Omental fat pad (tissue), 4 donors: ENCODE results near the gene SYNGR3. TPM values are rescaled to one million over a fixed set of nuclear protein-coding genes. Genes with fewer than 3 reads are reported as not detected.

Experiments
- ATAC-seq: fragments of 150-250 bp; one replicate; pipeline ENCODE4 v1.9.1; 2016; ENCODE audit warnings: mild to moderate bottlenecking, moderate library complexity; ENCODE audit not compliant: low FRiP score
- DNase-seq: peaks from one replicate; pipeline ENCODE4 v3.0.0-alpha.2; 2019; ENCODE audit warnings: low spot score
- total RNA-seq, 4 donors: library from RNA; depleted of rRNA; stranded (reverse); fragments of >200 nt; gene quantifications; one replicate each; pipeline ENCODE4 v1.1.0, GENCODE V29; 2016
- TF ChIP-seq, protein P1 (sequence below), 3 donors: fragments of 450-650 bp; IDR thresholded peaks; one replicate each; pipeline ENCODE4 v1.5.1; 2016 to 2017; ENCODE audit warnings: antibody characterized with exemption in 3 of 3, mild to moderate bottlenecking in 3 of 3, moderate library complexity in 2 of 3

The SYNGR3 gene
- total RNA-seq, 4 donors from 2014 or later = 0.28 to 1.6 TPM; not detected in 2

DNA sequence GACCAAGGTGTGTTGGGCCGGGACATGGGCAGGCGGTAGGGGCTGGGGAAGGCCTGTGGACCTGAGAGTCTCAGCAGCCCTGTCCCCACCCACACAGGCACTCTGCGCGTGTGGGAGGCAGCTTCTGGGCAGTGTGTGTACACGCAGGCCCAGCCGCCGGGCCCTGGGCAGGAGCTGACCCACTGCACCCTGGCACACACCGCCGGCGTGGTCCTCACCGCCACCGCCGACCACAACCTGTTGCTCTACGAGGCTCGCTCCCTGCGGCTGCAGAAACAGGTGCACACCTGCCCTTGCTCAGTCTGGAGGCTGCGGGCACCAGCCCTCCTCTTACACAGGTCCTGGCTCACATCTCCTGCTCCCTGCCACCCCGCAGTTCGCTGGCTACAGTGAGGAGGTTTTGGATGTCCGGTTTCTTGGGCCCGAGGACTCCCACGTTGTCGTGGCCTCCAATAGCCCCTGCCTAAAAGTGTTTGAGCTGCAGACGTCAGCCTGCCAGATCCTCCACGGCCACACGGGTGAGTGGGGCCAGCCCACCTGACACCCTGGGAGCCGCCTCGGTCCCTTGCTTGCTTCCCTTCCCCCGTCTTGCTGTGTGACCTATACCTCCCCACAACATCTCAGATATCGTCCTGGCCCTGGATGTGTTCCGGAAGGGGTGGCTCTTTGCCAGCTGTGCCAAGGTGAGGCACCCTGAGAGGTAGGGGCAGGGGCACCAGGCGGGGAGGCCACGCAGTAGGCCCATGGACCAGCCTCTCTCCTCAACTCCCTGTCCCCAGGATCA is 14.1 kb upstream of the SYNGR3 start:
- ATAC-seq (no peak), DNase-seq (no peak)
- TF ChIP-seq, protein P1, sequence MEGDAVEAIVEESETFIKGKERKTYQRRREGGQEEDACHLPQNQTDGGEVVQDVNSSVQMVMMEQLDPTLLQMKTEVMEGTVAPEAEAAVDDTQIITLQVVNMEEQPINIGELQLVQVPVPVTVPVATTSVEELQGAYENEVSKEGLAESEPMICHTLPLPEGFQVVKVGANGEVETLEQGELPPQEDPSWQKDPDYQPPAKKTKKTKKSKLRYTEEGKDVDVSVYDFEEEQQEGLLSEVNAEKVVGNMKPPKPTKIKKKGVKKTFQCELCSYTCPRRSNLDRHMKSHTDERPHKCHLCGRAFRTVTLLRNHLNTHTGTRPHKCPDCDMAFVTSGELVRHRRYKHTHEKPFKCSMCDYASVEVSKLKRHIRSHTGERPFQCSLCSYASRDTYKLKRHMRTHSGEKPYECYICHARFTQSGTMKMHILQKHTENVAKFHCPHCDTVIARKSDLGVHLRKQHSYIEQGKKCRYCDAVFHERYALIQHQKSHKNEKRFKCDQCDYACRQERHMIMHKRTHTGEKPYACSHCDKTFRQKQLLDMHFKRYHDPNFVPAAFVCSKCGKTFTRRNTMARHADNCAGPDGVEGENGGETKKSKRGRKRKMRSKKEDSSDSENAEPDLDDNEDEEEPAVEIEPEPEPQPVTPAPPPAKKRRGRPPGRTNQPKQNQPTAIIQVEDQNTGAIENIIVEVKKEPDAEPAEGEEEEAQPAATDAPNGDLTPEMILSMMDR (IDR thresholded peaks at IDR 0.05) = no peak

DNA sequence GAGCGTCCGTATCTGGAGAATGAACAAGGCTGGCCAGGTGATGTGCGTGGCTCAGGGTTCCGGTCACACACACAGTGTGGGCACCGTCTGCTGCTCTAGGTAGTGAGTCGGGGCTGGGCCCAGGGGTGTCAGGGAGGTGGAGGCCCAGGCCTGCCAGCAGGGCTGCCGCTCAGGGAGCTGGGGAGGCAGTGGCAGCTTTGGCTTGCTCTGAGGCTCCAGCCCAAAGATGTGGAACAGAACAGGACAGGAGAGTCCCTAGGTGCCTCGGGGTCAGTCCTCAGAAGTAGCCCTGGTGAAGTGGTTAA is 13.6 kb upstream of the SYNGR3 start:
- TF ChIP-seq, protein P1 (IDR thresholded peaks at IDR 0.05) = no peak
- no peak for ATAC-seq
- no peak for DNase-seq

DNA sequence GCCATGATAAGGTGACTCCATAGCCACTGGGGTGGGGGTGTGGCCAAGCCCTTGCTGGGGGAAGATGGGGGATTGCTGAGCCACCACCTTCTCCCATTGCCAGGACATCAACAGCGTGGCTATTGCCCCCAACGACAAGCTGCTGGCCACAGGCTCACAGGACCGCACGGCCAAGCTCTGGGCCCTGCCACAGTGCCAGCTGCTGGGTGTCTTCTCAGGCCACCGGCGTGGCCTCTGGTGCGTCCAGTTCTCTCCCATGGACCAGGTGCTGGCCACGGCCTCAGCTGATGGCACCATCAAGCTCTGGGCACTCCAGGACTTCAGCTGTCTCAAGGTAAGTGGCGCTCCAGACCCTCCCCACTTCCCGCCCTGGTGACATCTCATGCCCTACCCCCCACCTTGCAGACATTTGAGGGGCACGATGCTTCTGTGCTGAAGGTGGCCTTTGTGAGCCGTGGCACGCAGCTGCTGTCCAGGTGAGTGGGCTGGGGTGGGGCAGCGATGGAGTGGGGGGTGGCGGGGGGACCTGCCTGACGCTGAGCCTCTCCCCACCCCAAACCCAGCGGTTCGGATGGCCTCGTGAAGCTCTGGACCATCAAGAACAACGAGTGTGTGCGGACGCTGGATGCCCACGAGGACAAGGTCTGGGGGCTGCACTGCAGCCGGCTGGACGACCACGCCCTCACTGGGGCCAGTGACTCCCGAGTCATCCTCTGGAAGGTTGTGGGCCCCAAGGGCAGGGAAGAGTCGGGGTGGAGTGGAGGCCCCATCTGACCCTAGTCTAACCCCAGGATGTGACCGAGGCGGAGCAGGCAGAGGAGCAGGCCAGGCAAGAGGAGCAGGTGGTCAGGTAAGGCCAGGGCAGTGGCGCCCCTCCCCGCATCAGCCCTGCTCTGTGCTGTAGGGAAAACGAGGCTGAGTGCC is 12.6 kb upstream of the SYNGR3 start:
- TF ChIP-seq, protein P1 (IDR thresholded peaks at IDR 0.05) = no peak
- no peak for DNase-seq
- no peak for ATAC-seq

DNA sequence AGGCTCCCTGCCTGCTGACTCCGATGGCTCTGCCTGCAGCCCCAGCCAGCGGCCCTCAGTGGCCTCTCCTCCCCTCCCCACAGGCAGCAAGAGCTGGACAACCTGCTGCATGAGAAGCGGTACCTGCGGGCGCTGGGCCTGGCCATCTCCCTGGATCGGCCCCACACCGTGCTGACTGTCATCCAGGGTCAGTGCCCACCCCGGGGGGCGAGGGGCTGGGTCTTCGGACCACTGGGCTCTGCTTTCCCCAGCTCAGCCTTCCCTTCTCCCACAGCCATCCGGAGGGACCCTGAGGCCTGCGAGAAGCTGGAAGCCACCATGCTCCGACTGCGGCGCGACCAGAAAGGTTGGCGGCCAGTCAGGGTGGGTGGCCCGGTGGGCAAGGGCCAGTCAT is 11.9 kb upstream of the SYNGR3 start:
- TF ChIP-seq, protein P1 (IDR thresholded peaks at IDR 0.05) = no peak
- DNase-seq (no peak), ATAC-seq (no peak)

DNA sequence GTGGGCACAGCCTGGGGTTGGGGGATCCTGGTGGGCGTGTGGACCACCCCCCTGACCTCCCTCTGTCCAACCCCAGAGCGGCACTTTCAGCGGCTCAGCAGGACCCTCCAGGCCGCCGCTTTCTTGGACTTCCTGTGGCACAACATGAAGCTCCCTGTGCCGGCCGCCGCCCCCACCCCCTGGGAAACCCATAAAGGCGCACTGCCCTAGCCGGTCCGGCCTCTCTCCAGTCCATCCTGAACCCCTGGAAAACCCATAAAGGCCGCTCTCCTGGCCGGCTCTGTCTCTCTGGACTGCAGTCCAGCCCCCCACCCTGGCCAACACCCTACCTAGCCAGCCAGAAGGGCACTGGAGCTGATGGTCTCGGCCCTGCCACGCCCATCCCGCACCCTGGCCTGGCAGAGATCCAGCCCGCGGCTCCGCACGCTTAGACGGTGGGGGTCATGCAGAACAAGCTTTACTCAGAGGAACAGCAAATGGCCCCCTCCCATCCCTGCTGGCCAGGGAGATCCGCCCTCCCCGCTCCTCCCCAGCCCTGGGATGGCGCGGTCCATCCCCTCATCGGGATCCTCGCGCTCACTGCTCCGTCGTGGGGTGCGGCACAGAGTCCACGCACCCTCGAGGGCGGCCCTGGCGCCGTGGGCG is 11.2 kb upstream of the SYNGR3 start:
- DNase-seq (no peak), ATAC-seq (no peak)
- TF ChIP-seq, protein P1 (IDR thresholded peaks at IDR 0.05) = no peak

DNA sequence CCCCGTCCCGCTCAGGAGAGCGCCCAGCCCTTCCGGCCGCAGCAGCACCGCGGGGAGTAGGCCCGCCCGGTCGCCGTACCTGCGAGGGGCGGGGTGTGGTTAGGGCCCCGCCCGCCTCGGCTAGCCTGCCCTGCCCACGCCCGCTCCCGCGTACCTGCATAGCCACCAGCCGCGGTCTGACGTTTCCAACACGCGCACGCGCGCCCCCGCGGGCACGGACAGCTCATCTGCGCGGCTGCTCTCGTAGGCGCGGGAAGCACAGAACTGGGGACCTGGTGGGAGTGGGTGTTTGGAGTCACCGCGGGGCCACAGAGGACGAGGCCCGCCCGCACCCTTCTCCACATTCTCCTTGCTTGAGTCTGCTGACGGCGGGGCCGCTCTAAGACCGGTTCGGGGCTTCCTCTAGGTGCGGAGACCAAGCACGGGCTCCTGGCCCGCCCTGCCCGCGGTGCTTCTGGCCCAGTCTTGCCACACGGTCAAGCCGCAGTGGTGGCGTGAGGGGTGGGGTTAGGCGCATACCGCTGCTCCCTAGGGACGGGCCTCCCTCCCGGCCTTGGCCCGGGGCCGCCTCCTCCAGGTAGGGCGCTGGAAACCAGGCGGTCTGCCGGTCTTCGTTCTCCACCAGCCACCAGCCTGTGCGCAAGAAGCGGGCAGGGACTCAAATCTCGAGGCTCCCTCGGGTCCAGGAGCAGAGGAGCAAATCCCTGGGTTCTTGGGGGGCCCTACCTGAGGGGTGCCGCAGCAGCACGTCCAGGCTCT is 10.3 kb upstream of the SYNGR3 start:
- DNase-seq = no peak
- TF ChIP-seq, protein P1 (IDR thresholded peaks at IDR 0.05) = no peak
- no peak for ATAC-seq
